ENCODE results near the gene TFPT.

TFPT gene

DNA sequence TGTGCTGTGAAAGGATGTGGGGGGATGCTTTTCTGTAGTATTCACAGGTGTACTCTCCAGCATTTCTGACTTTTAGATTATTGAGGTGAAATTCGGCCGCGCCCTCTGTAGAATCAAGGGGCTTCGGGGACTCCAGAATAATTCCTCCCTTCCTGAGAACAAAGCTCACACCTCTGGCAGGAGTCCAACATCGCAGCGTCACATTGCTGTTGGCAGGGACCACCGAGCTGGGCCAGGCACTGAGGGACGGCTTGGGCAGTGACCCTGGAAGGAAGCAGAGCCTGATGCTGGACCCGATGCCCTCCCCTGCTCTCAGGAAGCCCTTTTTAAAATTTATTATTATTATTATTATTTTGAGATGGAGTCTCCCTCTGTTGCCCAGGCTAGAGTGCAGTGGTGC lies 40.6 kb downstream of the TFPT start:
- no peak for DNase-seq (ENCODE audit: low read depth)

DNA sequence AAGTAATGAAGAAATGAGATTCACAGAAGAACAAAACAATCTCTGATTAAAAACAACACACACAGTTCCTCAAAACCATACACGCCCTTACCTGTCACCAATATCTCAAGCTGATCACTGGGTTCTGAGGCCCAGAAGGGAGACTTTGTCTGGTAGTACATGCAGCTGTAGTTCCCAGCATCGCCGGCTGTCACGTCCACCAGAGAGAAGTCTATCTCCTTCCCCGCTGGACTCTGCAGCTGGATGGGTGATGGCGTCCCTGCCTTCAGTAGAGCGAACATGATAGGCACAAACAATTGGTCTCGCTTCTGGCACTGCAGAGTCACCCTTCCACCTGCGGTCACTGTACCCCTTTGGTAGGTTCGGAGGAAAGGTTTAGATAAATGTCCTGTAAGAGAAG lies 41.6 kb downstream of the TFPT start:
- no peak for DNase-seq (ENCODE audit: low read depth)

DNA sequence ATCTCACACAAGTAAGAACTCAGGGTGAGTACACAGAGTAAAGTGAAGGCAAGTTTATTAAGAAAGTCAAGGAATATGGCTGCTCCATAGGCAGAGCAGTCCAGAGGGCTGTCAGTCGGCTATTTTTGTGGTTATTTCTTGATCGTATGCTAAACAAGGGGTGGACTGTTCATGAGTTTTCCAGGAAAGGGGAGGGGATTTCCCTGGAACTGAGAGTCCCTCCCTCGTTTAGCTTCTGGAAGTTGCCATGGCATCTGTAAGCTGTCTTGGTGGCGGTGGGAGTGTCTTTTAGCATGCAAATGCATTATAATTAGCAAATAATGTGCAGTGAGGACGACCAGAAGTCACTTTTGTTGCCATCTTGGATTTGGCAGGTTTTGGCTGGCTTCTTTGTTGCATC lies 46.0 kb downstream of the TFPT start:
- no peak for DNase-seq (ENCODE audit: low read depth)

DNA sequence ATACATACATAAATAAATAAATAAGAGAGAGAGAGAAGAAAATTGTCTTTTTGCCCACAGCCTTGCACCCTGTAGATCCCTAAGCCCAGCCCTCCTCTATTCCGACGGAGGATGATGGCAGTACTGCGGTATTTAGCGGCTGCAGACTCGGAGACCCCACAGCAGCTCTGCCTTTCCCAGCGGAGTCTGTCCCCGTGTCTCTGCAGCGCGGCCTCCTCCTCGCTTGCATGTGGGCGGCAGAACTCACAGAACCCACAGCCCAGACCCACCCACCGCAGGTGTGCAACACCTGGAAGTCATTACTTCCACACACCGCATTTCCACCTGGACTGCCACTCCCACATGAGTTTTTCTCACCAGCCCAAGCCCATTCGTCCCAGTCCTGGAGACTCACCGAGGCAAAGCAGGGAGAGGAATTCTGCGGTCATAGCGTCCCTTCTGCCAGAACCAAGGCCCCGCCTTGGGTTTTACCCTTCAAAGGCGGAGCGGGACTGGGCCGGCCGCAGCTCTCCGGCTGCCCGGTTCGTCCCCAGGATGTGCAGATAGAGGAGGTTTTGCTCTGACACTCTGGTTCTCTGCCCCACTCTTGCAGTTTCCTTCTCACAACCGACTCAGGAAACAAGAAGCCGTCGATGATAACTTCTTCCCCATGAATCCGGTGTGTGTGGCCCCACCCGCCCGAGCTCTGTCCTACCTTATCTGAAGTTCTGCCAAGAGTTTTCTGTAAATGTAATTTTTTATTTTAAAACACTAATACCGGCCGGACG lies 51.9 kb downstream of the TFPT start, which contains the start of gene VSTM1:
Gene VSTM1, minus strand, starts transcription at position 548 of the 767 bp plus-strand sequence. Its CDS starts 120 bp downstream, at position 428.
- DNase-seq (ENCODE audit: low read depth): no peak

DNA sequence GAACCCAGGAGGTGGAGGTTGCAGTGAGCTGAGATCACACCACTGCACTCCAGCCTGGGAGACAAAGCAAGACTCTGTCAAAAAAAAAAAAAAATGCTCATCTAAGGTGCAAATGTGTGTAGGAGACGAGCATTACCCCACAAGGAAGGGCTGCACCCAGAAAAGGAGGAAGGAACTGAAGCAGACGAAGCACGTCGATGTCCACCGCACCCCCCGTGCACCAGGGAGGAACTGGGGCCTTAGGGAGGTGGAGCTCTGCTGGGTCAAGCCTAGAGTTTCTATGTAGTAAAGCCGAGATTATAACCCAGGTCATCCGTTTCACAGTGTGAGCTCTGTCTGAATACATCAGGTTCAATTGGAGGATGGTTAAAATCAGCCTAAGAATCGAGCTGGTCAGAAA lies 52.8 kb downstream of the TFPT start:
- DNase-seq (ENCODE audit: low read depth): no peak
